Smooth muscle cell (in vitro differentiated cells): ENCODE data around the gene ARHGAP19. TPM values are rescaled to one million over a fixed set of nuclear protein-coding genes. Genes with fewer than 3 reads are reported as not detected.

Experiments
- DNase-seq: peaks from one replicate; lab custom pipeline; 2025; ENCODE audit not compliant: unreplicated experiment; lab: John Stamatoyannopoulos, UW
- H2AFZ ChIP-seq: fragments of 200-600 bp; sonication (generic); 2 replicates; pipeline ENCODE4 v1.6.0; 2016; ENCODE audit warnings: antibody characterized with exemption, low read depth, mild to moderate bottlenecking
- H3F3A ChIP-seq: fragments of 200-600 bp; sonication (generic); 2 replicates; pipeline ENCODE4 v1.6.0; 2017; ENCODE audit warnings: antibody characterized with exemption, low read depth
- H3K27ac ChIP-seq: fragments of 200-600 bp; sonication (generic); 2 replicates; pipeline ENCODE4 v1.5.1; 2016; ENCODE audit warnings: low read depth, mild to moderate bottlenecking
- H3K27me3 ChIP-seq: fragments of 200-600 bp; sonication (generic); 2 replicates; pipeline ENCODE4 v1.6.1; 2016; ENCODE audit warnings: low read depth, mild to moderate bottlenecking
- H3K36me3 ChIP-seq: fragments of 200-600 bp; sonication (generic); 2 replicates; pipeline ENCODE4 v1.5.1; 2016; ENCODE audit warnings: low read depth
- H3K4me1 ChIP-seq: fragments of 200-600 bp; sonication (generic); 2 replicates; pipeline ENCODE4 v1.5.1; 2016; ENCODE audit warnings: low read depth
- H3K4me2 ChIP-seq: fragments of 200-600 bp; sonication (generic); 2 replicates; pipeline ENCODE4 v1.6.0; 2016; ENCODE audit warnings: mild to moderate bottlenecking
- H3K4me3 ChIP-seq: fragments of 200-600 bp; sonication (generic); 2 replicates; pipeline ENCODE4 v1.5.1; 2016; ENCODE audit warnings: mild to moderate bottlenecking
- H3K79me2 ChIP-seq: fragments of 200-600 bp; sonication (generic); 2 replicates; pipeline ENCODE4 v1.6.0; 2016; ENCODE audit warnings: low read depth, mild to moderate bottlenecking
- H3K9ac ChIP-seq: fragments of 200-600 bp; sonication (generic); 2 replicates; pipeline ENCODE4 v1.6.0; 2016; ENCODE audit warnings: low read depth
- H3K9me3 ChIP-seq: fragments of 200-600 bp; sonication (generic); replicated peaks from 2 replicates; pipeline ENCODE4 v1.5.1; 2016; ENCODE audit warnings: low read depth
- H4K20me1 ChIP-seq: fragments of 200-600 bp; sonication (generic); 2 replicates; pipeline ENCODE4 v1.6.0; 2016; ENCODE audit warnings: low read depth
- CTCF ChIP-seq: fragments of 200-600 bp; sonication (generic); IDR thresholded peaks from 2 replicates; pipeline ENCODE4 v1.5.1; 2017; ENCODE audit warnings: borderline replicate concordance, mild to moderate bottlenecking, antibody characterized with exemption; ENCODE audit not compliant: insufficient read depth, poor library complexity, severe bottlenecking
- WGBS: methylation state at CpG from one replicate; pipeline ENCODE4 v1.1.7; 2016; ENCODE audit warnings: low lambda C conversion rate; 5-methylcytosine and 5-hydroxymethylcytosine counted together
- polyA plus RNA-seq: library from polyadenylated mRNA; unstranded; fragments of >200 nt; fragmentation: Nextera tagmentation; extraction: Ambion mirVana; gene quantifications from 2 replicates; pipeline ENCODE4 v1.2.1, GENCODE V29; 2016
- total RNA-seq: library from RNA; depleted of rRNA; stranded (reverse); fragments of >200 nt; gene quantifications from 2 replicates; pipeline ENCODE4 v1.2.3, GENCODE V29; 2014

The ARHGAP19 gene
- total and polyA plus RNA-seq, 2 experiments from 2014 or later, result 3.5 to 20.5 TPM

GRCh38 chr10:97300980-97301379 is 8.5 kb upstream of the ARHGAP19 start:
- Histone ChIP-seq H3K4me2 (no peak overlapping the region), H3K27me3 (no peaks in the 10 kb centered on the region), H4K20me1 (no peaks in the 10 kb centered on the region), H3K27ac (no peak overlapping the region), H3K9ac (no peak overlapping the region), H3F3A (no peaks in the 10 kb centered on the region), H3K79me2 (no peaks in the 10 kb centered on the region), H2AFZ (no peak overlapping the region), H3K4me3 (no peak overlapping the region), H3K9me3 (no peaks in the 10 kb centered on the region), H3K4me1 (no peaks in the 10 kb centered on the region), H3K36me3 (no peaks in the 10 kb centered on the region)
- DNase-seq, result no peak
- WGBS, result 94% methylated on average over 3 of the region's 3 CpGs
- no peak for TF ChIP-seq CTCF

GRCh38 chr10:97298223-97298571 is 5.8 kb upstream of the ARHGAP19 start:
- no peak overlapping the region for H2AFZ ChIP-seq
- H3K9ac ChIP-seq, result no peak overlapping the region
- H3K9me3 ChIP-seq, result no peaks in the 10 kb centered on the region
- no peaks in the 10 kb centered on the region for H3K36me3 ChIP-seq
- WGBS, result 95% methylated on average over 3 of the region's 3 CpGs
- no peak overlapping the region for H3K27ac ChIP-seq
- H3K79me2 ChIP-seq, result no peaks in the 10 kb centered on the region
- H3K4me1 ChIP-seq, result no peaks in the 10 kb centered on the region
- no peak for DNase-seq
- no peaks in the 10 kb centered on the region for H4K20me1 ChIP-seq
- no peaks in the 10 kb centered on the region for H3F3A ChIP-seq
- no peak overlapping the region for H3K4me2 ChIP-seq
- no peaks in the 10 kb centered on the region for H3K27me3 ChIP-seq
- no peak for TF ChIP-seq CTCF
- H3K4me3 ChIP-seq, result no peak overlapping the region

- Histone ChIP-seq H3K4me3 (no peak overlapping the region), H3K4me2 (no peak overlapping the region), H4K20me1 (no peaks in the 10 kb centered on the region), H2AFZ (no peak overlapping the region), H3K27me3 (no peaks in the 10 kb centered on the region), H3K9me3 (no peaks in the 10 kb centered on the region), H3K36me3 (no peaks in the 10 kb centered on the region), H3K27ac (no peak overlapping the region), H3K9ac (no peak overlapping the region), H3F3A (no peaks in the 10 kb centered on the region), H3K4me1 (no peaks in the 10 kb centered on the region), H3K79me2 (no peaks in the 10 kb centered on the region)
- DNase-seq, result no peak
- no peak for TF ChIP-seq CTCF
- WGBS, result 87% methylated on average over 8 of the region's 8 CpGs
These were observed 5.3 kb upstream of the ARHGAP19 start for GRCh38 chr10:97297556-97298222.

- H3F3A ChIP-seq, result peaks cover 6% of the 10 kb centered on the region
- H3K27me3 ChIP-seq, result no peaks in the 10 kb centered on the region
- no peak for TF ChIP-seq CTCF
- WGBS, result 53% methylated on average over 3 of the region's 3 CpGs
- peak overlapping the region; percentile 72 for H3K4me2 ChIP-seq
- no peak overlapping the region for H2AFZ ChIP-seq
- peaks cover 6% of the 10 kb centered on the region for H3K4me1 ChIP-seq
- H3K9ac ChIP-seq, result no peak overlapping the region
- H3K79me2 ChIP-seq, result peaks cover 14% of the 10 kb centered on the region
- H4K20me1 ChIP-seq, result no peaks in the 10 kb centered on the region
- no peak for DNase-seq
- H3K27ac ChIP-seq, result no peak overlapping the region
- no peaks in the 10 kb centered on the region for H3K36me3 ChIP-seq
- no peaks in the 10 kb centered on the region for H3K9me3 ChIP-seq
- H3K4me3 ChIP-seq, result no peak overlapping the region
These were observed 393 bp upstream of the ARHGAP19 start for GRCh38 chr10:97292862-97293198.
